GM18508 (cell line): Measurements from ENCODE around the gene TAS2R5.
"Not testable (repeated sequence)": the region's sequence is repeated elsewhere in the genome, so short reads cannot be mapped to it uniquely, and the experiment has no call there.

Experiments used
- ATAC-seq: cut with Tn5 transposase; IDR thresholded peaks from one replicate; pipeline ENCODE4 v1.9.1; 2021; ENCODE audit warnings: moderate number of reproducible peaks; ENCODE audit not compliant: insufficient read depth, unreplicated experiment

TAS2R5 gene, protein sequence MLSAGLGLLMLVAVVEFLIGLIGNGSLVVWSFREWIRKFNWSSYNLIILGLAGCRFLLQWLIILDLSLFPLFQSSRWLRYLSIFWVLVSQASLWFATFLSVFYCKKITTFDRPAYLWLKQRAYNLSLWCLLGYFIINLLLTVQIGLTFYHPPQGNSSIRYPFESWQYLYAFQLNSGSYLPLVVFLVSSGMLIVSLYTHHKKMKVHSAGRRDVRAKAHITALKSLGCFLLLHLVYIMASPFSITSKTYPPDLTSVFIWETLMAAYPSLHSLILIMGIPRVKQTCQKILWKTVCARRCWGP

DNA sequence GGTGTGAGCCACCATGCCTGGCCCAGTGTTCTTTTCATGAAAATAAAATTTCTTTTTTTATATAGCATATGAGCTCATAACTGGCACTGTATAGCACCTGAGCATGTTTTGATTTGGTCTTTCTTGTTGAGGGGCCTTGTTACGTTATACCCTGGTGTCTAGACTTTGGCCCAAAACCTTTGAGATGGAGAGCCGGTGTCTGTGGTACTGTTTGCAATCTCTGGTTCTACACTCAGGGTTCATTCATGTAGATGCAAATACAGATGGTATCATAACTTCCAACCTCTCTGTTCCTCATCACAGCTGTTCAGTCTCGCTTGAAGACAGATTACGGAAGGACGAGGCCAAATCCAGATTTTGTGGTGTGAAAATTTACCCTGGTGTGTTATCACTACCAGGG is at the start of gene TAS2R5:
Gene TAS2R5, plus strand, starts transcription at position 301 of the 400 bp plus-strand sequence. CDS start 145 bp downstream, outside the sequence.
- no peak for ATAC-seq

DNA sequence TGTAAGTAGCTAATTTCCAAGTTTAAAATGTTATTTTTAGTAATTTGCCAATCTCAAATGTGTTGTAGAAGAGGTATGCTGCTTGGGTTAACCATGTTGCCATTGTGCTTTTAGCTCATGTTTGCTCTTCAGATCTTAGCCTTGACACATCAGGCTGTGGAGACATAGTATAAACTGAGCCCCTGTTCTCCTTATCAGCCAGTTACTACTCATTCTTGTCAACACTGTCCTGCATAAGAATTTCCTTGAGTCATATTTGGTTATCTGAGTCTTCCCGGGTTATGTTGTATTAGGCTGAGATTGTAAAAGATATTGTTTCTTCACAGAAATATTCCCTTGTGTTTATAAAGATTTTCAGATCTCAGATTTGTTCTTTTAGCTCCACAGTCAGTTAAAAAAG is 47.8 kb upstream of the TAS2R5 start:
- no peak for ATAC-seq

DNA sequence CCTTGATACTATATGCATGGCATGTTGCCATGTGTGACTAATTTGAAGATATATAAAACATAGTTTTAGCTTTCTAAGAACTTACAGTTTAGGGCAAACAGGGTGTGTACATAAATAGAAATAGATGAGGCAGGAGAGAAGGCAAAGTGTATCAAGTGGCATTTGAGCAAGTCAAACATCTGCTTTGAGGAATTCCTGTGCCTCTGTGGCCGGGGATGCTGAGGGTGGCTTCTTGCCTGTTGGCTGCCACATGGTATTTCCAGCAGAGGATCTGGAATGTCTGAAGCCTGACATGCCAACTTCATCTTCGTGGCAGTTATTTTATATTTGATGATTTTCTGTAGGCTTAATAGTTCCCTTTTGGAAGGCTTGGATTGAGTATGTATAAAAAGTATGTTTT is 45.9 kb upstream of the TAS2R5 start:
- ATAC-seq: no peak

DNA sequence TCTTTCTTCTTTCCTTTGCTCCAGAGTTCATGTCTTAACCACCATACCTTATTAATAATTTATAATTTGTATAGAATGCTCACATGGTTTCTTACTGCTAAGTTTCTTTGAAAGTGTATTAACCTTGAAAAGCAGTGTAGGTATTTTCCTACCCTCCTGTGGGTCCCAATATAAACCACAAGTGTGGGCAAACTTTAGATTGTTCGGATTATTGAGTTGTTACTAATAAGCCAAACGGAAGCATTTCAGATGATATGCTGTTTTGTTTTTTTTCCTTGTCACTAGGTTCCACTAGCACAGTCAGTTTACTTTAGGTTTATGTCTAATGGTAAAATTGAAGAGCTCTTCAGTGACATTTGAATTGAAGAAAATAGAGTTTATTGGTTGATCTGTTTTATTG is 41.6 kb upstream of the TAS2R5 start:
- no peak for ATAC-seq

DNA sequence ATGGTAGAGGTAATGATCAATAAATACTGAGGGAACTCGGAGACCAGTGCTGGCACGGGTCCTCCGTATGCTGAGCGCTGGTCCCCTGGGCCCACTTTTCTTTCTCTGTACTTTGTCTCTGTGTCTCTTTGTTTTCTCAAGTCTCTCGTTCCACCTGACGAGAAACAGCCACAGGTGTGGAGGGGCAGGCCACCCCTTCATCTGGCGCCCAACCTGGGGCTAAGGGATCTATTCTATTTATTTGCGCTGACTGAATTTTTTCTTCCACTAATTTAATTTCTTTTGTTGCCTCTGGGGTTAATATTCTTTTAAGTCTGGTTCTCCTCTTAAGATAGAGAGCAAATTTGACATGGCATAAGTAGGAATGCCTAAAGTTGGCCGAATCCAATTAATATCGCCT is 38.1 kb upstream of the TAS2R5 start:
- not testable (repeated sequence) for ATAC-seq

DNA sequence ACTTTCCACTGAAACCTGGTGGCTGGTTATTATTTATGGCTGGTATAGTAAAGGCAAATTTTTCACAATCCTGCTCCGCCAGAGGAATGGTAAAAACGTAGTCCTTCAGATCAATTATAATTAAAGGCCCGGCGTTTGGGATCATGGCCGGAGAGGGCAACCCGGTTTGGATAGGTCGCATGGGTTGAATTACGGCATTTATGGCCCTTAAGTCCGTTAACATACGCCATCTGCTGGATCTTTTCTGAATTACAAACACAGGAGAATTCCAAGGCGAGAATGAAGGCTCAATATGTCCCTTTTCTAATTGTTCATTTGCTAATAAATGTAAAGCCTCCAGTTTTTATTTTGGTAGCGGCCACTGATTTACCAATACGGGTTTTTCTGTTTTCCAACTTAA is 37.4 kb upstream of the TAS2R5 start:
- ATAC-seq: no peak

DNA sequence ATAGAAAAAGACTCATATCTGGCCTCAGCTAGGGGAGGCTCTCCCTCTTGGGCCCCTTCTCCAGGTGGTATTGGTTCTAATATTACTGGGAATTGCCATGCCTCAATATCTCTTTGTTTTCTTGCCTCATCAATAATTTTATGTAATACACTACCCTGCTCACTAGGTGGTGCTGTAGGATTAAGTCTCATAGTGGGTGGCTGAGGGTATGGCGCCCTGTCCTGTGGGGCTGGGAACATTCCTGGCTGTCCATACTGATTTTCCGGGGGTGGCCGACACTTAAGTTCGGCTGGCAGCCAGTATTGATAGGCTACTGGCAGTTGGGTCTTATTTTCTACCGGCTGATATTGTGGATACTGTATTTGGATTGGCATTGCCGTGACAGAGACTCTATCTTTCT is 35.1 kb upstream of the TAS2R5 start:
- ATAC-seq: no peak

DNA sequence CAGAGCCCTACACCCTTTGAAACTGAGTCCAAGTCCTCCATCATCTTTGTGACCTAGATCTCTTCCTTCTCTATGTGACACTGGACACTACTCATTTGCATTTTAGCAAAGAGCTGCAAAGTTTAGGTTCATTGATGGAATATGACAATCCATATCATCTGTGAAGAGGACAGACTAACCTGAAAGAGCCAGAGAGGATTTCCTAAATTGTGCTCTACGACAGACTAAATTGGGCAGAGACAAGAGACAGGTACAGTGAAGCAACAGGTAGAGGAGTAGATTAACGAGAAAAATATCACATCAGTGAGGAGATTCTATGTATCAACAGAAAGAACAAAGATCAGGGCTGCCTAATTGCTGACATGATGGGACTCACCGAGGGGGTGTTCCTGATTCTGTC is 26.2 kb upstream of the TAS2R5 start, which contains the start of gene TAS2R3:
Gene TAS2R3, plus strand, starts transcription at position 301 of the 400 bp plus-strand sequence. Its CDS starts 62 bp downstream, at position 363.
- ATAC-seq: no peak

DNA sequence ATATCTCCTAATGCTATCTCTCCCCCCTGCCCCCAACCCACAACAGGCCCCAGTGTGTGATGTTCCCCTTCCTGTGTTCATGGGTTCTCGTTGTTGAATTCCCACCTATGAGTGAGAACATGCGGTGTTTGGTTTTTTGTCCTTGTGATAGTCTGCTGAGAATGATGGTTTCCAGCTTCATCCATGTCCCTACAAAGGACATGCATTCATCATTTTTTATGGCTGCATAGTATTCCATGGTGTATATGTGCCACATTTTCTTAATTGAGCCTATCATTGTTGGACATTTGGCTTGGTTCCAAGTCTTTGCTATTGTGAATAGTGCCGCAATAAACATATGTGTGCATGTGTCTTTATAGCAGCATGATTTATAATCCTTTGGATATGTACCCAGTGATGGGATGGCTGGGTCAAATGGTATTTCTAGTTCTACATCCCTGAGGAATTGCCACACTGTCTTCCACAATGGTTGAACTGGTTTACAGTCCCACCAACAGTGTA is 19.9 kb upstream of the TAS2R5 start:
- ATAC-seq: not testable (repeated sequence)

DNA sequence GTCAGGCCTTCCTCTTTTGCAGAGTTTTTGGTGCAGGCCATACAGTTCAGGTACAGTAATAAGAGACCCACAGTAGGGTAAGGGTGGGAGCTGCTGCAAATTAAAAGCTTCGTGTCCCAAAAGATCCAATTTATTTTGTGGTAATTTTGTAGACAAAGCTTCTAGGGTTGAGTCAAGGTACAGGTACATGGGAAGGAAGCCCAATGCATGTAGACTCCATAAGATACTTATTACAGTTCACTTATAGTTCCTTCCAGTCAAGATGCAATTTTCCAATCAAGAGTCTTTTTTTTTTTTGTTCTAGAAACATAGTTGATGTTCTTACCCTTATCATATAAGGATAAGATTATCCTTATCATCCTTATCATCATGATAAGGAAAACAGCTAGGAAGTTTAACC is 13.6 kb upstream of the TAS2R5 start, which contains the start of gene TAS2R4:
Gene TAS2R4, plus strand, starts transcription at position 301 of the 400 bp plus-strand sequence. CDS start 1,815 bp downstream, outside the sequence.
- ATAC-seq: no peak

DNA sequence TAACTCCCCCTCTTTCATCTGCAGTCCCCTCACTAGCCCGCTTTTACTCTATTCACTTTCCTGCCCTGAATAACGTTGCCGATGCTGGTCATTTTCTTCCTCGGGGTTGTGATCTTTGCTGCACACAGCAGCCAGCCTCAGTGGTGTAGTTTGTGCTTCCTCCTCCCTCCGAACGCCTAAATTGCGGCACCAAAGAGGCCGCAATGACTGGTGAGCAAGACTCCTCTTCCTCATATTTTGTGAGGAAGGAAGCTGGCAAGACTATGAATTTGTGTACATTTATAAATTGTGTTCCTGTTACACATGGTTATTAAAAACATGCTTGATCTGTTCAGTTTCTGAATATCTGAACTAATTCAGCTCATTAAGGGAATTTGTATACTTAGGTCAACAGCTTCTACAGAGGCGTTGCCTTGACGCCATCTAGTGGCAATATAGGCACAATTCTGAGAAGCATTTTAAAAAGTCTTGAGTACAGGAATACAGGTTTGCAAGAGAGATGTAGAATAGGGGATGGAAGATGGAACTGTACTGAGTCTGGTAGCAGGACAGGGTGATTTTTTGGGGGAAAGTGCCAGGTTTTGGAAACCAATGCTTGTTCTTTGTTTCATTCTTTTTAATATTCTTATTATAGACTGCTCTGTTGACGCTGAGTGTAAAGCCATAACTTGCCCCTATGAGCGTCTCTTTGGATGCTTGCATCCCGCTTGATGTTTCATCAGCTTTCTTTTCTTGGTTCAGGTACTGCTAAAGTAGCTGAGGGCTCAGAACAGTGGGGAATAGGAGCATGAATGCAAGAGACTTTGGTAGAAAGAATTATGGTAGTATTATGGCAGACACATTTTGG is 4.1 kb upstream of the TAS2R5 start:
- peak; percentile 62 for ATAC-seq

DNA sequence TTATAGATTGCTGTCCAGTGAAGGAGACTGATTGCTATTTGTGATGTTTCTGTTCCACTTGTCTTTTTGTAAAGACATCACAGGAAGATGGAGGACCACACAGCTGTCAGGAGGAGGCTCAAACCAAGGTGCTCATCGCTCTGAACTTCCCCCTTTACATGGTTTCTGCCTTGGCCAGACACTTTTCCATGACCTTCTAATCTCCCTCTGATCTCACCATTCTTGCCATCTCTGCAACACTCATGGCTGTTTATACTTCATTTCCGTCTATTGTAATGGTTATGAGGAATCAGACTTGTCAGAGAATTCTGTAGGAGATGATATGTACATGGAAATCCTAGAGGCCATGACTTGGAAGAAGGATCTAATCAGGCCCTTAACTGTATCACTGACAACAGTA is 1.7 kb upstream of the TAS2R5 start:
- ATAC-seq: no peak

DNA sequence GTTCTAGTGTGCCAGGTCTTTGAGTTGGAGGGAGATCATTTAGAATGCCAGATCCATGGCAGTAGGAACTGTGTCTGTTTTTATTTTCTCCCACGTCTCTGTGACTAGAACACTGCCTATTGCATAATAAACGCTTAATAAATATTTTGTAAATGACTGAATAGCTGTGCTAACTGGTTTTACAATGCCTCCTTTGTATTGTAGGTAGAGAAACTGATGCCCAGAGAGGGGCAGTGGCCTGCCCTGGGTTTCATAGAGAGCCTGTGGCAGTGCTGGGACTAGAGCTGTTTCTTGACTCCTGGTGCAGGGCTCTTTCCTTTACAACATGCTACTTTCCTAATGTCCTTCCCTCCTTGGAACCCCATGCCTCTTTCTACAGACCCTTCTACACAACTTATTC is 2.5 kb downstream of the TAS2R5 start:
- no peak for ATAC-seq

DNA sequence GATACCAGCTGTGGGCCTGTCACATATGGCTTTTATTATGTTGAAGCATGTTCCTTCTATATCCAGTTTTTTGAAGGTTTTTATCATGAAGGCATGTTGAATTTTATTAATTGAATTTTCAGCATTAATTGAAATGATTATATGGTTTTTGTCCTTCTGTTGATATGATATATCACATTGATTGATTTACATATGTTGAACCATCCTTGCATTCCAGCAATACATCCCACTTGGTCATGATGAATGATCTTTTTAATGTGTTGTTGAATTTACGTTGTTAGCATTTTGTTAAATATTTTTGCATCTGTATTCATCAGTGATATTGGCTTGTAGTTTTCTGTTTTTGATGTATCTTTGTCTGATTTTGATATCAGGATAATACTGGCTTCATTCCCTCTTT is 30.1 kb downstream of the TAS2R5 start:
- ATAC-seq: no peak

DNA sequence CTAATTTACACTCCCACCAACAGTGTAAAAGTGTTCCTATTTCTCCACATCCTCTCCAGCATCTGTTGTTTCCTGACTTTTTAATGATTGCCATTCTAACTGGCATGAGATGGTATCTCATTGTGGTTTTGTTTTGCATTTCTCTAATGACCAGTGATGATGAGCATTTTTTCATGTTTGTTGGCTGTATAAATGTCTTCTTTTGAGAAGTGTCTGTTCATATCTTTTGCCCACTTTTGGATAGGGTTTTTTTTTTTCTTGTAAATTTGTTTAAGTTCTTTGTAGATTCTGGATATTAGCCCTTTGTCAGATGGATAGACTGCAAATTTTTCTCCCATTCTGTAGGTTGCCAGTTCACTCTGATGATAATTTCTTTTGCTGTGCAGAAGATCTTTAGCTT is 32.4 kb downstream of the TAS2R5 start:
- ATAC-seq: not testable (repeated sequence)

DNA sequence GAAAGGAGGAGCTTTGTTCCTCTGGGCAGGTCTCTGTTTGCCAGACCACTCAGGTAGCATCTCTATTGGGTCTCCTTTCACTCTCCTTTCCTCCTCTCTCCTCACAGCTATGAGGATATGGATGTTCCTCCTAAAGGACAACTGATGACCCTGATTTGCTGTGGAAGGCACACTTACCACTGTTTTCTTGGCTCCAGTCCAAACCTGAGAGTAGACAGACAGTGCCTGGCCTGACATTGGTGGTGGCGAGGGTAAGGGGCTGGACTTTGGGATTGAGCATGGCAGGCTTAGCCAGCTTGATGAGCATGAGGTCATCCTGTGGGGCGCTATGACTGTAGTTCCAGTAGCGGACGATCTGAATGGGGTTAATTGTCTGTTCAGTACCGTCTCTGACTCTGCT is 47.7 kb downstream of the TAS2R5 start:
- ATAC-seq: no peak

DNA sequence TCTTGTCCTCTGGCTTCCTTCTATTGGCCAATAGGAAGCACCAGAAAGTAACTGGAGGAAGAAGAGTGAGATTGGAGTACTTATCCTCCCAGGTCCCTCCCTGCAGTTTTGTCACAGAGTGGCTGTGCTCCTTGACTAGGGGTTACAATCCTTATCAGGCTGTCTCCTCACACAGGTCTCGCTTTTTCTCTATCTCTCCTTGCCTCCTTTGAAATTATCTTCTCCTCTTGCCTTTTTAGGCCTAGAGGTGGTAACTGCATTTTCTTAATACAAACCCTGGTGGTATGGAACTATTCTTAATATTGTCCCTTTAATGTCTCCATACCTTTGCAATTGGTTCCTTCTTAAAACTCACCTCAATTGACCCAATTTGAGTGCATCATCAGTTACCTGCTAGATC is 48.6 kb downstream of the TAS2R5 start:
- ATAC-seq: no peak

DNA sequence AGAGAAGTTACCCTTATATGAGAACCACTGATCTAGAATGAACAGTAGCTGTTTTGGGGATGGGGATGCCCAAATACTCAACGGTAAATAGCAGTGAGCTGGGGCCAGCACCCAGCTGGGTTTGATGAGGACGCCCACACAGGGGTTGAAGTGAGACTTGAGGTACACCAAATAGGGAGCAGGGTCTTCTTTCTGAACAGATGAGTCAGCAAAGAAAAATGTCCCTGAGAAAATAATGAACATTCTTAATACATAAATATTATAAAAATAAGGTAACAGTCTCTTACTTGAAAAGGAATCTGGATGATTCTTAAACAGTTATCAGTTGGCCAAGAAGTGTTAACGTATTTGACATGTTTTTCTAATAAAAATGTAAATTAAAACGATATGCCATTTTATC is 49.2 kb downstream of the TAS2R5 start:
- ATAC-seq: no peak

DNA sequence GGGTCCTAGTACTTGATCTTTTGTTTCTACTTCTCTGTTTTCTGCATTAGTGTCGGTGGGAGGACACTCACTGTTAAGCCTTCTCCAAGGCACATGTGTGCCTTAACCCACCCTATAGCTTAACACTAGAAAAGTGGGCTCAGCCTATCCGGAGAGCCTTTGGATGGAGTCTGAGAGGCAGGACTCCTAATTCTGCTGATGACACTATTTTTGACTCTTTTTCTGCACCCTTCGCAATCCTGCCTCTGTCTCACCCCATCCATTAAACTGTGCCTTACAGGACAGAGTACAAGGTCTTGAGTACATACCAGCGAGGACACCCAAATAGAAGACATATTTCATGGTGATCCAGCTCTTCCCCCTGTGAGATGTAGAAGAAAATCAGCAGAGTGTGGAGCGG is 50.7 kb downstream of the TAS2R5 start:
- no peak for ATAC-seq
